Measurements from ENCODE around the gene TPSAB1. TPM values are rescaled to one million over a fixed set of nuclear protein-coding genes. Genes with fewer than 3 reads are reported as not detected.
"Not testable (repeated sequence)": the region's sequence is repeated elsewhere in the genome, so short reads cannot be mapped to it uniquely, and the experiment has no call there.

Gene TPSAB1
- polyA plus RNA-seq, 1 donor = 0.30 TPM

DNA sequence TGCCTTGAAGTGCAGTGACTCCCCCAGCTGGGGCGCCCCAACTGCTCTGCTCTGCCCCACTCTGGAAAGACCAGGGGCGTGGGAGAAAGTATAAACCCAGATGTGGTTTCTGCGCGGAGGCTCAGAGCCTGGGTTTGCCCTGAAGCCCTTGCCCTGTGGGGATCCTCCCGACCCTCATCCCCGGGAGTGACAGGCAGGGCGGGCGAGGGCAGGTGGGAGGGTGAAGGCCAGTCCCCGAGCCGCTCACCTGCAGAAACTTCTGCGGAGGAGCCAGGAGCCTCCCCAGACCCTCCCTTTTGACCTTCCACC is 19.2 kb downstream of the TPSAB1 start:
- peaks cover 42% of the 10 kb centered on the region for H3K27me3 ChIP-seq (ENCODE audit: control insufficient read depth, insufficient read depth, low read length)
- WGBS (ENCODE audit: insufficient coverage, low lambda C conversion rate) = no CpG with 5 or more reads among the region's 11 CpGs
- no peaks in the 10 kb centered on the region for H3K4me1 ChIP-seq (ENCODE audit: control insufficient read depth, insufficient read depth, low read length)
- no peak overlapping the region for H3K4me3 ChIP-seq (ENCODE audit: low read length)
- peaks cover 4% of the 10 kb centered on the region for H3K9me3 ChIP-seq (ENCODE audit: control insufficient read depth, low read depth, low read length)
- no peak for DNase-seq
- H3K27ac ChIP-seq (ENCODE audit: low read length) = no peak overlapping the region
- H3K36me3 ChIP-seq (ENCODE audit: control insufficient read depth, insufficient read depth, low read length) = no peaks in the 10 kb centered on the region

GRCh38 chr16:1260101-1260680 is 19.7 kb downstream of the TPSAB1 start:
- Histone ChIP-seq H3K27me3 (ENCODE audit: control insufficient read depth, insufficient read depth, low read length) (peaks cover 42% of the 10 kb centered on the region), H3K27ac (ENCODE audit: low read length) (no peak overlapping the region), H3K4me3 (ENCODE audit: low read length) (no peak overlapping the region), H3K36me3 (ENCODE audit: control insufficient read depth, insufficient read depth, low read length) (no peaks in the 10 kb centered on the region), H3K9me3 (ENCODE audit: control insufficient read depth, low read depth, low read length) (peaks cover 4% of the 10 kb centered on the region), H3K4me1 (ENCODE audit: control insufficient read depth, insufficient read depth, low read length) (no peaks in the 10 kb centered on the region)
- WGBS (ENCODE audit: insufficient coverage, low lambda C conversion rate) = no CpG with 5 or more reads among the region's 36 CpGs
- no peak for DNase-seq

DNA sequence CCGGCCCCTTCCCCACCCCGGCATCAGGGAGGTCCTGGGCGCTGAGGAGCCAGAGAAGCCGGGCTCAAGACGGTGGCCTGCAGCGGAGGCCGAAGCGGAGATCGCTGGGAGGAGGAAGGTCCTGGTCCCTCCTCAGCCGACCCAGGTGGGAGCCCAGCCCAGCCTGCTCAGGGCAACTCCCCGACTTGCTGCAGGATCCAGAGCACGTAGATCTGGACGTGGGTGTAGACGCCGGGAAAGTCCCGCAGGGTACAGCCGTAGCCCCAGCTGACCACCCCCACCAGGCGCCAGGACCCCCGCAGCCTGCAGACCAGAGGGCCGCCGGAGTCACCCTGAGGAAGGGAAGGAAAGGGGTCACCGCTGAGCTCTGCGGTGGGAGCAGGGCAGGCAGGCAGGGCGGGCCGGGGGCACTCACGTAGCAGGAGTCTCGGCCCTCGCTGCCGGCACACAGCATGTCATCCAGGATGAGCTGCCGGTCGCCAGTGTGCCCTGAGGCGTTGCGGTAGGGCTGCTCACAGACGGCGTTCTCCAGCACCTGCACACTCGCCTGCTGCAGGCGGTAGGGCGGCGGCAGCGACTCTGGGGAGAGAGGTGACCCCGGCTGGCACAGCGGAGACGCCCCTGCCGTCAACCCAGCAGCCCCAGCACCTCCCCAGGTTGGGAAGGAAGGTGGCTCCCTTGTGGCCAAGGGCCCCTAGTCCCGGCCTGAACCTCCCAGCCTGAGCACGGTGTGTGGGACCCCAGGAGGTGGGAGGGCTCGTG is 20.8 kb downstream of the TPSAB1 start:
- peaks cover 4% of the 10 kb centered on the region for H3K9me3 ChIP-seq (ENCODE audit: control insufficient read depth, low read depth, low read length)
- WGBS (ENCODE audit: insufficient coverage, low lambda C conversion rate) = no CpG with 5 or more reads among the region's 47 CpGs
- peaks cover 42% of the 10 kb centered on the region for H3K27me3 ChIP-seq (ENCODE audit: control insufficient read depth, insufficient read depth, low read length)
- H3K4me3 ChIP-seq (ENCODE audit: low read length) = no peak overlapping the region
- H3K27ac ChIP-seq (ENCODE audit: low read length) = no peak overlapping the region
- no peaks in the 10 kb centered on the region for H3K4me1 ChIP-seq (ENCODE audit: control insufficient read depth, insufficient read depth, low read length)
- no peak for DNase-seq
- H3K36me3 ChIP-seq (ENCODE audit: control insufficient read depth, insufficient read depth, low read length) = no peaks in the 10 kb centered on the region

DNA sequence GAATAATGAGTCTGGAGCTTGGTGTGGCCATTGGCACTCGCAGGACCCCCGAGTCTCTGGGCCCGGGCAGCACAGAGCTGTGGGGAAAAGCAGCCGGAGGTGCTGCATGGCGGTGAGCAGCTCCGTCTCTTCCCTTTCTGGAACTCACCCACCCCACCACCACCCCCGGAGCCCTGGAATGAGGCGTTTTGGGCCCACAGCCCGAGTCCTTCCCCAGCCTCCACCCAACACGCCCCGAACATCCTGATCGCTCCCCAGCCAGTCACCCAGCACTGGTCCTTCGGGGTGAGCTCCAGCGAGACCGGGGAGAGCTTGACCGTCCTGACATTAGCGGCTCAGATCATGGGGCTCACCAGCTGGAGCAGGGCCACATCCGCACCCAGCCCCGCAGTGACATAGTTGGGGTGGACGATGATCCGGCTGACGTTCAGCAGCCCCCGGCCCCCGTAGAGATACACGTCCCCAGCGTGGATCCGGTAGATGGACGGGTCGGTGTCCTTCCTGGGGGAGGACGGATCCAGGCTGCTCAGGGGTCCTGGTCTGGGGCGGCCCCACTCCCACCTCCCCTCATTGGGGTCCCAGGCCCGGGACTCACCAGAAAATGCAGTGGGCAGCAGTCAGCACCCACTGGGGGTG is 21.8 kb downstream of the TPSAB1 start:
- H3K27ac ChIP-seq (ENCODE audit: low read length) = no peak overlapping the region
- whole genome bisulfite sequencing (ENCODE audit: insufficient coverage, low lambda C conversion rate) = no CpG with 5 or more reads among the region's 32 CpGs
- H3K9me3 ChIP-seq (ENCODE audit: control insufficient read depth, low read depth, low read length) = peaks cover 4% of the 10 kb centered on the region
- H3K27me3 ChIP-seq (ENCODE audit: control insufficient read depth, insufficient read depth, low read length) = peaks cover 42% of the 10 kb centered on the region
- H3K36me3 ChIP-seq (ENCODE audit: control insufficient read depth, insufficient read depth, low read length) = no peaks in the 10 kb centered on the region
- no peak overlapping the region for H3K4me3 ChIP-seq (ENCODE audit: low read length)
- no peak for DNase-seq
- H3K4me1 ChIP-seq (ENCODE audit: control insufficient read depth, insufficient read depth, low read length) = no peaks in the 10 kb centered on the region

DNA sequence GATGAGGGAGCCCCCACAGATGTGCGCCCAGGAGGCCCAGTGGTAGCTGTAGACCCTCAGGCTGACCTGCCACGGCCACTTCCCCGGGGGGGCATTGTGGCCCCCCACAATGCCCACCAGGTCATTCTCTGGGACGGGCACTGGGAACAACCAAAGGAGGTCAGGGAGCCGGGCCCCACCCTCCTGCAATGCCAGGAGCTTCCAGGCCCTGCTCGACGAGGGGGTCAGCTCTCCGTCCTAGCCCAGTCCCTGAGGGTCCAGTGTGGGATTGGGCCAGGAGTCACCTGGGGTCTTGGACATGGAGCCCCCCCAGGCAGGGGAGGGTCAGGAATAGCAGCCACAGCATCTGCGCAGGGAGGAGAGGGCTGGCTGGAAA is 22.3 kb downstream of the TPSAB1 start:
- Histone ChIP-seq H3K4me3 (ENCODE audit: low read length) (no peak overlapping the region), H3K4me1 (ENCODE audit: control insufficient read depth, insufficient read depth, low read length) (no peaks in the 10 kb centered on the region), H3K36me3 (ENCODE audit: control insufficient read depth, insufficient read depth, low read length) (no peaks in the 10 kb centered on the region), H3K9me3 (ENCODE audit: control insufficient read depth, low read depth, low read length) (peaks cover 4% of the 10 kb centered on the region), H3K27ac (ENCODE audit: low read length) (no peak overlapping the region), H3K27me3 (ENCODE audit: control insufficient read depth, insufficient read depth, low read length) (peaks cover 42% of the 10 kb centered on the region)
- no CpG with 5 or more reads among the region's 9 CpGs for WGBS (ENCODE audit: insufficient coverage, low lambda C conversion rate)
- DNase-seq = no peak

- no peaks in the 10 kb centered on the region for H3K4me1 ChIP-seq (ENCODE audit: control insufficient read depth, insufficient read depth, low read length)
- H3K27me3 ChIP-seq (ENCODE audit: control insufficient read depth, insufficient read depth, low read length) = peaks cover 42% of the 10 kb centered on the region
- no peaks in the 10 kb centered on the region for H3K36me3 ChIP-seq (ENCODE audit: control insufficient read depth, insufficient read depth, low read length)
- no CpG with 5 or more reads among the region's 15 CpGs for WGBS (ENCODE audit: insufficient coverage, low lambda C conversion rate)
- no peak overlapping the region for H3K27ac ChIP-seq (ENCODE audit: low read length)
- DNase-seq = no peak
- H3K9me3 ChIP-seq (ENCODE audit: control insufficient read depth, low read depth, low read length) = peaks cover 4% of the 10 kb centered on the region
- H3K4me3 ChIP-seq (ENCODE audit: low read length) = no peak overlapping the region
These were observed 23.3 kb downstream of the TPSAB1 start for GRCh38 chr16:1263591-1264344.

DNA sequence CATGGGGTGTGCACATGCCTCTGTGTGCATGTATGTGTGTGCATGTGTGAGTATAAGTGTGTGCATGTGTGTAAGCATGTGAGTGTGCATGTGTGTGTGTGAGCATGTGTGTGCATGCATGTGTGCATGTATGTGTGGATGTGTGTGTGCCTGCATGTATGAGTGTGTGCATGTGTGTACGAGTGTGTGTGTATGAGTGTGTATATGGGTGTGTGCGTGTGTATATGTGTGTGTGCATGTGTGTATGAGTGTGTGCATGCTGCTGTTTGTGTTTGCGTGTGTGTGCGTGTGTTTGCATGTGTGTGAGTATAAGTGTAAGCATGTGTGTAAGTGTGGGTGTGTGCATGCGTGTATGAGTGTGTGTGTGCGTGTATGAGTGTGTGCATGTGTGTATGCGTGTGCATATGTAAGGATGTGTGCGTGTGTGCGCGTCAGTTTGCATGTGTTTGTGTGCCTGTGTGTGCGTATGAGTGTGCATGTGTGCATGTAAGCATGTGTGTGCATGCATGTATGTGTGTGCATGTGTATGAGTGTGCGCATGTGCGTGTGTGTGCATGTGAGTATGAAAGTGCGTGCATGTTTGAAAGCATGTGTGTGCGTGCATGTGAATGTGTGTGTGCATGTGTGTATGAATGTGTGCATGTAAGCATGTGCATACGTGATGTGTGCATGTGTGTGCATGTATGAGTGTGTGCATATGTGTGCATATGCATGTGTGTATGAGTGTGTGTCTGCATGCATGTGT is 24.0 kb downstream of the TPSAB1 start:
- WGBS (ENCODE audit: insufficient coverage, low lambda C conversion rate) = 100% methylated on average over 4 of the region's 16 CpGs
- Histone ChIP-seq H3K9me3 (ENCODE audit: control insufficient read depth, low read depth, low read length) (peaks cover 4% of the 10 kb centered on the region), H3K36me3 (ENCODE audit: control insufficient read depth, insufficient read depth, low read length) (no peaks in the 10 kb centered on the region), H3K4me1 (ENCODE audit: control insufficient read depth, insufficient read depth, low read length) (no peaks in the 10 kb centered on the region), H3K4me3 (ENCODE audit: low read length) (no peak overlapping the region), H3K27me3 (ENCODE audit: control insufficient read depth, insufficient read depth, low read length) (peaks cover 34% of the 10 kb centered on the region), H3K27ac (ENCODE audit: low read length) (no peak overlapping the region)
- no peak for DNase-seq

GRCh38 chr16:1265090-1265630 is 24.7 kb downstream of the TPSAB1 start:
- no peak overlapping the region for H3K4me3 ChIP-seq (ENCODE audit: low read length)
- no peak for DNase-seq
- H3K36me3 ChIP-seq (ENCODE audit: control insufficient read depth, insufficient read depth, low read length) = no peaks in the 10 kb centered on the region
- no peaks in the 10 kb centered on the region for H3K4me1 ChIP-seq (ENCODE audit: control insufficient read depth, insufficient read depth, low read length)
- H3K9me3 ChIP-seq (ENCODE audit: control insufficient read depth, low read depth, low read length) = peaks cover 4% of the 10 kb centered on the region
- peaks cover 28% of the 10 kb centered on the region for H3K27me3 ChIP-seq (ENCODE audit: control insufficient read depth, insufficient read depth, low read length)
- no CpG with 5 or more reads among the region's 13 CpGs for WGBS (ENCODE audit: insufficient coverage, low lambda C conversion rate)
- no peak overlapping the region for H3K27ac ChIP-seq (ENCODE audit: low read length)

- DNase-seq = no peak
- no peak overlapping the region for H3K27ac ChIP-seq (ENCODE audit: low read length)
- H3K4me1 ChIP-seq (ENCODE audit: control insufficient read depth, insufficient read depth, low read length) = no peaks in the 10 kb centered on the region
- H3K36me3 ChIP-seq (ENCODE audit: control insufficient read depth, insufficient read depth, low read length) = no peaks in the 10 kb centered on the region
- H3K4me3 ChIP-seq (ENCODE audit: low read length) = no peak overlapping the region
- H3K9me3 ChIP-seq (ENCODE audit: control insufficient read depth, low read depth, low read length) = peaks cover 4% of the 10 kb centered on the region
- WGBS (ENCODE audit: insufficient coverage, low lambda C conversion rate) = no CpG with 5 or more reads among the region's 19 CpGs
- peaks cover 21% of the 10 kb centered on the region for H3K27me3 ChIP-seq (ENCODE audit: control insufficient read depth, insufficient read depth, low read length)
These were observed 25.3 kb downstream of the TPSAB1 start for GRCh38 chr16:1265826-1266225.

GRCh38 chr16:1269418-1269817 is 28.9 kb downstream of the TPSAB1 start:
- H3K36me3 ChIP-seq (ENCODE audit: control insufficient read depth, insufficient read depth, low read length); H3K27me3 ChIP-seq (ENCODE audit: control insufficient read depth, insufficient read depth, low read length); H3K4me3 ChIP-seq (ENCODE audit: low read length); H3K27ac ChIP-seq (ENCODE audit: low read length); DNase-seq; H3K9me3 ChIP-seq (ENCODE audit: control insufficient read depth, low read depth, low read length): not testable (repeated sequence)
- no CpG with 5 or more reads among the region's 7 CpGs for WGBS (ENCODE audit: insufficient coverage, low lambda C conversion rate)
- H3K4me1 ChIP-seq (ENCODE audit: control insufficient read depth, insufficient read depth, low read length) = peaks cover 12% of the 10 kb centered on the region

Measured in large intestine (tissue), 3 donors.